Testis (tissue), 2 donors: Measurements from ENCODE around the gene AGGF1.

Experiments
- POLR2A ChIP-seq: fragments of 450-650 bp; IDR thresholded peaks from one replicate; pipeline ENCODE4 v1.6.1; 2017; ENCODE audit warnings: antibody characterized with exemption, mild to moderate bottlenecking, moderate library complexity
- TF ChIP-seq, protein P1 (sequence below), 3 experiments: fragments of 450-650 bp in 2 of 3; fragments of 200-600 bp in 1 of 3; sonication (generic) in 1 of 3; IDR thresholded peaks; one replicate each; pipeline ENCODE4 v1.5.1; 2016 to 2019; ENCODE audit warnings: antibody characterized with exemption in 3 of 3, mild to moderate bottlenecking in 2 of 3, moderate library complexity in 1 of 3

DNA sequence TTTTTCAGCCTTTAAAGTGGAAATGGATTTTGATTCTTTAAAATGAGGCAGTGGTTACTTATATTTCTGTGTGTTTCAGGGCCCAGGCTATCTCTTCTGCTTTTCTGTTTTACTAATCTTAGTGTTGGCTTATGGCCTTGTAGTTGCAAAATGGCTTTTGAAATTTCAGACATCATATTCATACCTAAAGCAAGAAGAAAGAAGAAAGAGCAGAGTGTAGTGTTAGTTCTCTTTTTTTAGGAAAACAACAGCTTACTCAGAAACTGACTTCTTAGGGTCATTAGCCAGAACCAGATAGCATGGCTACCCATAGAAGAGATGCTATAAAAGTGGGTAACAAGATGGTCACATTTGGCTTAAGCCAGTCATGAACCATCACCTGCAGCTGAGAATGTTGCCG, 36.0 kb downstream of the AGGF1 start:
- no peak for TF ChIP-seq POLR2A
- TF ChIP-seq, protein P1, sequence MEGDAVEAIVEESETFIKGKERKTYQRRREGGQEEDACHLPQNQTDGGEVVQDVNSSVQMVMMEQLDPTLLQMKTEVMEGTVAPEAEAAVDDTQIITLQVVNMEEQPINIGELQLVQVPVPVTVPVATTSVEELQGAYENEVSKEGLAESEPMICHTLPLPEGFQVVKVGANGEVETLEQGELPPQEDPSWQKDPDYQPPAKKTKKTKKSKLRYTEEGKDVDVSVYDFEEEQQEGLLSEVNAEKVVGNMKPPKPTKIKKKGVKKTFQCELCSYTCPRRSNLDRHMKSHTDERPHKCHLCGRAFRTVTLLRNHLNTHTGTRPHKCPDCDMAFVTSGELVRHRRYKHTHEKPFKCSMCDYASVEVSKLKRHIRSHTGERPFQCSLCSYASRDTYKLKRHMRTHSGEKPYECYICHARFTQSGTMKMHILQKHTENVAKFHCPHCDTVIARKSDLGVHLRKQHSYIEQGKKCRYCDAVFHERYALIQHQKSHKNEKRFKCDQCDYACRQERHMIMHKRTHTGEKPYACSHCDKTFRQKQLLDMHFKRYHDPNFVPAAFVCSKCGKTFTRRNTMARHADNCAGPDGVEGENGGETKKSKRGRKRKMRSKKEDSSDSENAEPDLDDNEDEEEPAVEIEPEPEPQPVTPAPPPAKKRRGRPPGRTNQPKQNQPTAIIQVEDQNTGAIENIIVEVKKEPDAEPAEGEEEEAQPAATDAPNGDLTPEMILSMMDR (IDR thresholded peaks at IDR 0.05): no peak
